GM23338 (cell line): ENCODE results near the gene ANP32A. TPM values are rescaled to one million over a fixed set of nuclear protein-coding genes. Genes with fewer than 3 reads are reported as not detected.

ENCODE experiments used
- ATAC-seq: fragments of 200-7000 bp; cut with Tn5 transposase; 3 replicates; pipeline ENCODE4 v1.9.1; 2020
- DNase-seq: peaks from one replicate; pipeline ENCODE4 v3.0.0-alpha.2; 2015; ENCODE audit warnings: low spot score
- H2AFZ ChIP-seq: fragments of 200-600 bp; sonication (generic); 2 replicates; pipeline ENCODE4 v1.8.0; 2016; ENCODE audit warnings: antibody characterized with exemption, mild to moderate bottlenecking, moderate library complexity
- H3F3A ChIP-seq: fragments of 200-600 bp; sonication (generic); replicated peaks from 2 replicates; pipeline ENCODE4 v1.8.0; 2017; ENCODE audit warnings: antibody characterized with exemption, mixed run types, low read depth
- H3K27ac ChIP-seq: fragments of 200-600 bp; sonication (generic); 2 replicates; pipeline ENCODE4 v1.6.1; 2016; ENCODE audit warnings: low read depth
- H3K27me3 ChIP-seq: fragments of 200-600 bp; sonication (generic); 2 replicates; pipeline ENCODE4 v1.8.0; 2016; ENCODE audit warnings: mild to moderate bottlenecking, mixed run types, moderate library complexity; ENCODE audit not compliant: insufficient read depth
- H3K36me3 ChIP-seq: fragments of 200-600 bp; sonication (generic); 2 replicates; pipeline ENCODE4 v1.8.0; 2016; ENCODE audit warnings: mild to moderate bottlenecking; ENCODE audit not compliant: insufficient read depth
- H3K4me1 ChIP-seq: fragments of 200-600 bp; sonication (generic); 2 replicates; pipeline ENCODE4 v1.8.0; 2016; ENCODE audit warnings: mild to moderate bottlenecking, moderate library complexity; ENCODE audit not compliant: insufficient read depth
- H3K4me2 ChIP-seq: fragments of 200-600 bp; sonication (generic); 2 replicates; pipeline ENCODE4 v1.7.1; 2017; ENCODE audit warnings: mixed run types
- H3K4me3 ChIP-seq: fragments of 200-600 bp; sonication (generic); 2 replicates; pipeline ENCODE4 v1.6.1; 2016; ENCODE audit warnings: mixed run types
- H3K79me2 ChIP-seq: fragments of 200-600 bp; sonication (generic); replicated peaks from 2 replicates; pipeline ENCODE4 v1.8.0; 2017; ENCODE audit warnings: mild to moderate bottlenecking; ENCODE audit not compliant: insufficient read depth
- H3K9me2 ChIP-seq: fragments of 200-600 bp; sonication (generic); 2 replicates; pipeline ENCODE4 v1.8.0; 2017; ENCODE audit not compliant: insufficient read depth
- H4K20me1 ChIP-seq: fragments of 200-600 bp; sonication (generic); replicated peaks from 2 replicates; pipeline ENCODE4 v1.8.0; 2017; ENCODE audit warnings: mild to moderate bottlenecking; ENCODE audit not compliant: insufficient read depth
- H3K27ac Mint-ChIP-seq: 2 replicates; pipeline ENCODE4 v1.8.0; 2020; ENCODE audit warnings: inconsistent platforms, mild to moderate bottlenecking, moderate library complexity, mixed read lengths
- H3K27me3 Mint-ChIP-seq: 3 replicates; pipeline ENCODE4 v1.8.0; 2022; ENCODE audit warnings: low read depth, mild to moderate bottlenecking, moderate library complexity, mixed read lengths, inconsistent platforms; ENCODE audit not compliant: insufficient read depth, poor library complexity
- H3K36me3 Mint-ChIP-seq: 3 replicates; pipeline ENCODE4 v1.8.0; 2021; ENCODE audit warnings: low read depth, mild to moderate bottlenecking, inconsistent platforms, moderate library complexity, mixed read lengths
- H3K4me1 Mint-ChIP-seq: 3 replicates; pipeline ENCODE4 v1.8.0; 2020; ENCODE audit warnings: mild to moderate bottlenecking, inconsistent platforms, mixed read lengths
- H3K4me3 Mint-ChIP-seq: 3 replicates; pipeline ENCODE4 v1.8.0; 2021; ENCODE audit warnings: moderate library complexity, mild to moderate bottlenecking, inconsistent platforms, mixed read lengths
- H3K9me3 Mint-ChIP-seq: 3 replicates; pipeline ENCODE4 v1.8.0; 2020; ENCODE audit warnings: moderate library complexity, mild to moderate bottlenecking, inconsistent platforms, mixed read lengths
- CREB1 ChIP-seq: fragments of 250-450 bp; sonication (Bioruptor Pico); IDR thresholded peaks from 2 replicates; pipeline ENCODE4 v1.5.0; 2020; ENCODE audit warnings: low read depth, mild to moderate bottlenecking, moderate library complexity
- EZH2 ChIP-seq: fragments of 200-600 bp; sonication (generic); IDR thresholded peaks from one replicate; pipeline ENCODE4 v1.8.0; 2017; ENCODE audit warnings: antibody characterized with exemption, mild to moderate bottlenecking, low read depth; ENCODE audit not compliant: unreplicated experiment
- EZH2phosphoT487 ChIP-seq: fragments of 200-600 bp; sonication (generic); IDR thresholded peaks from one replicate; pipeline ENCODE4 v1.8.1; 2018; ENCODE audit warnings: antibody characterized with exemption; ENCODE audit not compliant: unreplicated experiment
- JUNB ChIP-seq: IDR thresholded peaks from one replicate; pipeline ENCODE4 v1.6.1; 2016; ENCODE audit warnings: antibody characterized with exemption; ENCODE audit not compliant: unreplicated experiment
- NANOG ChIP-seq: IDR thresholded peaks from 2 replicates; pipeline ENCODE4 v1.6.1; 2016; ENCODE audit warnings: antibody characterized with exemption, borderline replicate concordance
- POLR2AphosphoS5 ChIP-seq: IDR thresholded peaks from 2 replicates; pipeline ENCODE4 v1.6.1; 2016; ENCODE audit warnings: antibody characterized with exemption, low read depth
- STAT1 ChIP-seq: IDR thresholded peaks from one replicate; pipeline ENCODE4 v1.6.1; 2016; ENCODE audit warnings: antibody characterized with exemption; ENCODE audit not compliant: unreplicated experiment
- ZNF114 ChIP-seq: fragments of 250-450 bp; sonication (Bioruptor Pico); IDR thresholded peaks from 2 replicates; pipeline ENCODE4 v1.5.0; 2020; ENCODE audit warnings: mild to moderate bottlenecking, moderate library complexity
- ZNF331 ChIP-seq: fragments of 250-450 bp; sonication (Bioruptor Pico); IDR thresholded peaks from 2 replicates; pipeline ENCODE4 v1.5.0; 2020; ENCODE audit warnings: low read depth, mild to moderate bottlenecking, moderate library complexity
- polyA plus RNA-seq: library from polyadenylated mRNA; unstranded; fragments of >200 nt; fragmentation: Nextera tagmentation; extraction: Ambion mirVana; gene quantifications from 2 replicates; pipeline ENCODE4 v1.2.1, GENCODE V29; 2016
- total RNA-seq: library from RNA; depleted of rRNA; stranded (reverse); fragments of >200 nt; shearing (Covaris generic); gene quantifications from 2 replicates; pipeline ENCODE4 v1.2.3, GENCODE V29; 2014
- TF ChIP-seq, protein P1 (sequence below): IDR thresholded peaks from 2 replicates; pipeline ENCODE4 v1.6.1; 2016; ENCODE audit warnings: antibody characterized with exemption
- TF ChIP-seq, protein P2 (sequence below): IDR thresholded peaks from one replicate; pipeline ENCODE4 v1.6.1; 2018; ENCODE audit warnings: antibody characterized with exemption; ENCODE audit not compliant: unreplicated experiment
- TF ChIP-seq, protein P3 (sequence below), 2 experiments: fragments of 200-600 bp in 1 of 2; sonication (generic) in 1 of 2; conservative IDR thresholded peaks; 2 replicates each; pipeline versions ENCODE4 v1.5.1 to v1.6.1; 2016 to 2017; ENCODE audit warnings: antibody characterized with exemption in 2 of 2, low read depth in 2 of 2, mild to moderate bottlenecking in 2 of 2, moderate library complexity in 1 of 2
- TF ChIP-seq, protein P4 (sequence below): fragments of 250-450 bp; sonication (Bioruptor Pico); IDR thresholded peaks from 2 replicates; pipeline ENCODE4 v1.5.0; 2020; ENCODE audit warnings: mild to moderate bottlenecking, moderate library complexity

The ANP32A gene
- total and polyA plus RNA-seq, 2 experiments from 2014 or later, result 204 to 304 TPM

DNA sequence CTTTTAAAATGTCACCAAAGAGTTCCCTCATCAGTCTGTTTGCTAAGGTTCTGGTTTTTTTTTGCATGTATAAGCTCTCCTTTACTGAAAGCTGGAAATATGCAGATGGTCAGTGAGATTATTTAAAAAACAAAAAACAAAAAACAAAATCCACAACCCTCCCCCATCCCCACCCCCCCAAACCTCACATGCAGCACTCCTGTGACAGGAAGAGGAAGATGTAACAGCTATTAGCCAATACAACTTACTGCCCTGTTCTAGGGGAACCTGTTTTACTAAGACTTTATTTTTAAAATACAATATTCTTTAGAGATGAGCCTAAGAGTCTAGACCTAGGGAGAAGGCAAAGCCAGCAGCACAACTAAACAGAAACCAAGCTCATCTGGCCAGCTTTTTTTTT, 39.5 kb downstream of the ANP32A start:
- Histone ChIP-seq H3K79me2 (peaks cover 21% of the 10 kb centered on the region), H3K9me2 (no peaks in the 10 kb centered on the region), H3K4me1 (peaks cover 22% of the 10 kb centered on the region), H3K36me3 (peaks cover 12% of the 10 kb centered on the region), H3K27ac (no peak overlapping the region), H3F3A (0 out of 2 replicates have a peak, but pooled peaks cover 2% of the 10 kb centered on the region), H4K20me1 (peaks cover 12% of the 10 kb centered on the region), H3K4me2 (no peak overlapping the region), H3K27me3 (no peaks in the 10 kb centered on the region), H2AFZ (no peak overlapping the region), H3K4me3 (no peak overlapping the region)
- no peak overlapping the region for H3K27ac Mint-ChIP-seq
- ATAC-seq (no peak), DNase-seq (no peak)
- peaks cover 83% of the 10 kb centered on the region for H3K36me3 Mint-ChIP-seq
- H3K9me3 Mint-ChIP-seq, result no peaks in the 10 kb centered on the region
- H3K4me1 Mint-ChIP-seq, result peaks cover 40% of the 10 kb centered on the region
- H3K27me3 Mint-ChIP-seq, result peaks cover 16% of the 10 kb centered on the region
- H3K4me3 Mint-ChIP-seq, result no peak overlapping the region
- no peak for TF ChIP-seq EZH2phosphoT487
- TF ChIP-seq POLR2AphosphoS5, result no peak
- TF ChIP-seq, protein P1, sequence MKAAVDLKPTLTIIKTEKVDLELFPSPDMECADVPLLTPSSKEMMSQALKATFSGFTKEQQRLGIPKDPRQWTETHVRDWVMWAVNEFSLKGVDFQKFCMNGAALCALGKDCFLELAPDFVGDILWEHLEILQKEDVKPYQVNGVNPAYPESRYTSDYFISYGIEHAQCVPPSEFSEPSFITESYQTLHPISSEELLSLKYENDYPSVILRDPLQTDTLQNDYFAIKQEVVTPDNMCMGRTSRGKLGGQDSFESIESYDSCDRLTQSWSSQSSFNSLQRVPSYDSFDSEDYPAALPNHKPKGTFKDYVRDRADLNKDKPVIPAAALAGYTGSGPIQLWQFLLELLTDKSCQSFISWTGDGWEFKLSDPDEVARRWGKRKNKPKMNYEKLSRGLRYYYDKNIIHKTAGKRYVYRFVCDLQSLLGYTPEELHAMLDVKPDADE, result no peak
- TF ChIP-seq, protein P2, sequence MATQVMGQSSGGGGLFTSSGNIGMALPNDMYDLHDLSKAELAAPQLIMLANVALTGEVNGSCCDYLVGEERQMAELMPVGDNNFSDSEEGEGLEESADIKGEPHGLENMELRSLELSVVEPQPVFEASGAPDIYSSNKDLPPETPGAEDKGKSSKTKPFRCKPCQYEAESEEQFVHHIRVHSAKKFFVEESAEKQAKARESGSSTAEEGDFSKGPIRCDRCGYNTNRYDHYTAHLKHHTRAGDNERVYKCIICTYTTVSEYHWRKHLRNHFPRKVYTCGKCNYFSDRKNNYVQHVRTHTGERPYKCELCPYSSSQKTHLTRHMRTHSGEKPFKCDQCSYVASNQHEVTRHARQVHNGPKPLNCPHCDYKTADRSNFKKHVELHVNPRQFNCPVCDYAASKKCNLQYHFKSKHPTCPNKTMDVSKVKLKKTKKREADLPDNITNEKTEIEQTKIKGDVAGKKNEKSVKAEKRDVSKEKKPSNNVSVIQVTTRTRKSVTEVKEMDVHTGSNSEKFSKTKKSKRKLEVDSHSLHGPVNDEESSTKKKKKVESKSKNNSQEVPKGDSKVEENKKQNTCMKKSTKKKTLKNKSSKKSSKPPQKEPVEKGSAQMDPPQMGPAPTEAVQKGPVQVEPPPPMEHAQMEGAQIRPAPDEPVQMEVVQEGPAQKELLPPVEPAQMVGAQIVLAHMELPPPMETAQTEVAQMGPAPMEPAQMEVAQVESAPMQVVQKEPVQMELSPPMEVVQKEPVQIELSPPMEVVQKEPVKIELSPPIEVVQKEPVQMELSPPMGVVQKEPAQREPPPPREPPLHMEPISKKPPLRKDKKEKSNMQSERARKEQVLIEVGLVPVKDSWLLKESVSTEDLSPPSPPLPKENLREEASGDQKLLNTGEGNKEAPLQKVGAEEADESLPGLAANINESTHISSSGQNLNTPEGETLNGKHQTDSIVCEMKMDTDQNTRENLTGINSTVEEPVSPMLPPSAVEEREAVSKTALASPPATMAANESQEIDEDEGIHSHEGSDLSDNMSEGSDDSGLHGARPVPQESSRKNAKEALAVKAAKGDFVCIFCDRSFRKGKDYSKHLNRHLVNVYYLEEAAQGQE, result no peak
- no peak for TF ChIP-seq JUNB
- TF ChIP-seq ZNF114 (CRISPR knock-in tag), result no peak
- no peak for TF ChIP-seq STAT1
- no peak for TF ChIP-seq ZNF331 (CRISPR knock-in tag)
- TF ChIP-seq, protein P3, sequence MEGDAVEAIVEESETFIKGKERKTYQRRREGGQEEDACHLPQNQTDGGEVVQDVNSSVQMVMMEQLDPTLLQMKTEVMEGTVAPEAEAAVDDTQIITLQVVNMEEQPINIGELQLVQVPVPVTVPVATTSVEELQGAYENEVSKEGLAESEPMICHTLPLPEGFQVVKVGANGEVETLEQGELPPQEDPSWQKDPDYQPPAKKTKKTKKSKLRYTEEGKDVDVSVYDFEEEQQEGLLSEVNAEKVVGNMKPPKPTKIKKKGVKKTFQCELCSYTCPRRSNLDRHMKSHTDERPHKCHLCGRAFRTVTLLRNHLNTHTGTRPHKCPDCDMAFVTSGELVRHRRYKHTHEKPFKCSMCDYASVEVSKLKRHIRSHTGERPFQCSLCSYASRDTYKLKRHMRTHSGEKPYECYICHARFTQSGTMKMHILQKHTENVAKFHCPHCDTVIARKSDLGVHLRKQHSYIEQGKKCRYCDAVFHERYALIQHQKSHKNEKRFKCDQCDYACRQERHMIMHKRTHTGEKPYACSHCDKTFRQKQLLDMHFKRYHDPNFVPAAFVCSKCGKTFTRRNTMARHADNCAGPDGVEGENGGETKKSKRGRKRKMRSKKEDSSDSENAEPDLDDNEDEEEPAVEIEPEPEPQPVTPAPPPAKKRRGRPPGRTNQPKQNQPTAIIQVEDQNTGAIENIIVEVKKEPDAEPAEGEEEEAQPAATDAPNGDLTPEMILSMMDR (conservative IDR thresholded peaks at IDR 0.05; ENCODE audit: low read depth in 2 of 2), result no peak
- no peak for TF ChIP-seq EZH2
- no peak for TF ChIP-seq CREB1
- TF ChIP-seq, protein P4, sequence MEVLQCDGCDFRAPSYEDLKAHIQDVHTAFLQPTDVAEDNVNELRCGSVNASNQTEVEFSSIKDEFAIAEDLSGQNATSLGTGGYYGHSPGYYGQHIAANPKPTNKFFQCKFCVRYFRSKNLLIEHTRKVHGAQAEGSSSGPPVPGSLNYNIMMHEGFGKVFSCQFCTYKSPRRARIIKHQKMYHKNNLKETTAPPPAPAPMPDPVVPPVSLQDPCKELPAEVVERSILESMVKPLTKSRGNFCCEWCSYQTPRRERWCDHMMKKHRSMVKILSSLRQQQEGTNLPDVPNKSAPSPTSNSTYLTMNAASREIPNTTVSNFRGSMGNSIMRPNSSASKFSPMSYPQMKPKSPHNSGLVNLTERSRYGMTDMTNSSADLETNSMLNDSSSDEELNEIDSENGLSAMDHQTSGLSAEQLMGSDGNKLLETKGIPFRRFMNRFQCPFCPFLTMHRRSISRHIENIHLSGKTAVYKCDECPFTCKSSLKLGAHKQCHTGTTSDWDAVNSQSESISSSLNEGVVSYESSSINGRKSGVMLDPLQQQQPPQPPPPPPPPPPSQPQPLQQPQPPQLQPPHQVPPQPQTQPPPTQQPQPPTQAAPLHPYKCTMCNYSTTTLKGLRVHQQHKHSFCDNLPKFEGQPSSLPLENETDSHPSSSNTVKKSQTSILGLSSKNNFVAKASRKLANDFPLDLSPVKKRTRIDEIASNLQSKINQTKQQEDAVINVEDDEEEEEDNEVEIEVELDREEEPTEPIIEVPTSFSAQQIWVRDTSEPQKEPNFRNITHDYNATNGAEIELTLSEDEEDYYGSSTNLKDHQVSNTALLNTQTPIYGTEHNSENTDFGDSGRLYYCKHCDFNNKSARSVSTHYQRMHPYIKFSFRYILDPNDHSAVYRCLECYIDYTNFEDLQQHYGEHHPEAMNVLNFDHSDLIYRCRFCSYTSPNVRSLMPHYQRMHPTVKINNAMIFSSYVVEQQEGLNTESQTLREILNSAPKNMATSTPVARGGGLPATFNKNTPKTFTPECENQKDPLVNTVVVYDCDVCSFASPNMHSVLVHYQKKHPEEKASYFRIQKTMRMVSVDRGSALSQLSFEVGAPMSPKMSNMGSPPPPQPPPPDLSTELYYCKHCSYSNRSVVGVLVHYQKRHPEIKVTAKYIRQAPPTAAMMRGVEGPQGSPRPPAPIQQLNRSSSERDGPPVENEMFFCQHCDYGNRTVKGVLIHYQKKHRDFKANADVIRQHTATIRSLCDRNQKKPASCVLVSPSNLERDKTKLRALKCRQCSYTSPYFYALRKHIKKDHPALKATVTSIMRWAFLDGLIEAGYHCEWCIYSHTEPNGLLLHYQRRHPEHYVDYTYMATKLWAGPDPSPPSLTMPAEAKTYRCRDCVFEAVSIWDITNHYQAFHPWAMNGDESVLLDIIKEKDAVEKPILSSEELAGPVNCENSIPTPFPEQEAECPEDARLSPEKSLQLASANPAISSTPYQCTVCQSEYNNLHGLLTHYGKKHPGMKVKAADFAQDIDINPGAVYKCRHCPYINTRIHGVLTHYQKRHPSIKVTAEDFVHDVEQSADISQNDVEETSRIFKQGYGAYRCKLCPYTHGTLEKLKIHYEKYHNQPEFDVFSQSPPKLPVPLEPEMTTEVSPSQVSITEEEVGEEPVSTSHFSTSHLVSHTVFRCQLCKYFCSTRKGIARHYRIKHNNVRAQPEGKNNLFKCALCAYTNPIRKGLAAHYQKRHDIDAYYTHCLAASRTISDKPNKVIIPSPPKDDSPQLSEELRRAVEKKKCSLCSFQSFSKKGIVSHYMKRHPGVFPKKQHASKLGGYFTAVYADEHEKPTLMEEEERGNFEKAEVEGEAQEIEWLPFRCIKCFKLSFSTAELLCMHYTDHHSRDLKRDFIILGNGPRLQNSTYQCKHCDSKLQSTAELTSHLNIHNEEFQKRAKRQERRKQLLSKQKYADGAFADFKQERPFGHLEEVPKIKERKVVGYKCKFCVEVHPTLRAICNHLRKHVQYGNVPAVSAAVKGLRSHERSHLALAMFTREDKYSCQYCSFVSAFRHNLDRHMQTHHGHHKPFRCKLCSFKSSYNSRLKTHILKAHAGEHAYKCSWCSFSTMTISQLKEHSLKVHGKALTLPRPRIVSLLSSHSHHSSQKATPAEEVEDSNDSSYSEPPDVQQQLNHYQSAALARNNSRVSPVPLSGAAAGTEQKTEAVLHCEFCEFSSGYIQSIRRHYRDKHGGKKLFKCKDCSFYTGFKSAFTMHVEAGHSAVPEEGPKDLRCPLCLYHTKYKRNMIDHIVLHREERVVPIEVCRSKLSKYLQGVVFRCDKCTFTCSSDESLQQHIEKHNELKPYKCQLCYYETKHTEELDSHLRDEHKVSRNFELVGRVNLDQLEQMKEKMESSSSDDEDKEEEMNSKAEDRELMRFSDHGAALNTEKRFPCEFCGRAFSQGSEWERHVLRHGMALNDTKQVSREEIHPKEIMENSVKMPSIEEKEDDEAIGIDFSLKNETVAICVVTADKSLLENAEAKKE (CRISPR knock-in tag), result no peak
- TF ChIP-seq NANOG, result no peak
